ENCODE data around the gene NEGR1.

NEGR1 gene

GRCh38 chr1:72015006-72015405 is 267.3 kb downstream of the NEGR1 start:
- DNase-seq = no peak

GRCh38 chr1:72013161-72013560 is 269.2 kb downstream of the NEGR1 start:
- no peak for DNase-seq

DNA sequence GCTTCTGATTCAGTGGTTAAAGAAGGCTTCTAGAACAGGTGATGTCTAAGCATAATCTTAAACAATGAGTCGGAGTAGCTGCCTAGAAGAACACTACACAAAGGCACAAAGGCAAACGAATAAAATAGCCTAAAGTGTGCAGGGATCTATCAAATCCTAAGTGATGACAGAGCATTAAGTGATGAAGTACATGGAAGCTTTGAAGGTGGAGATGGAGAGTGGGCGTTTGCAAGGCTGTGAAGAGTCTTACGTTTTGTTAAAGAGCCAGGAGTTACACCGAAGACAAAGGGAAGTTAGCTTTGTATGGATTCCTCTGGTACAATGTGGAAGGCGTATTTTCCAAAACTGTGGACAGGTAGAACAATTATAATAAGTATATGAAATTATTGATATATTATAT is 270.6 kb downstream of the NEGR1 start:
- no peak for DNase-seq

- DNase-seq = no peak
Observed at GRCh38 chr1:72010094-72010431, 272.3 kb downstream of the NEGR1 start.

GRCh38 chr1:72009173-72010093 is 272.9 kb downstream of the NEGR1 start:
- no peak for DNase-seq

GRCh38 chr1:72007312-72007711 is 275.0 kb downstream of the NEGR1 start:
- DNase-seq = no peak

- peak; percentile 32 for DNase-seq
Observed at GRCh38 chr1:72006092-72006491, 276.2 kb downstream of the NEGR1 start.

DNA sequence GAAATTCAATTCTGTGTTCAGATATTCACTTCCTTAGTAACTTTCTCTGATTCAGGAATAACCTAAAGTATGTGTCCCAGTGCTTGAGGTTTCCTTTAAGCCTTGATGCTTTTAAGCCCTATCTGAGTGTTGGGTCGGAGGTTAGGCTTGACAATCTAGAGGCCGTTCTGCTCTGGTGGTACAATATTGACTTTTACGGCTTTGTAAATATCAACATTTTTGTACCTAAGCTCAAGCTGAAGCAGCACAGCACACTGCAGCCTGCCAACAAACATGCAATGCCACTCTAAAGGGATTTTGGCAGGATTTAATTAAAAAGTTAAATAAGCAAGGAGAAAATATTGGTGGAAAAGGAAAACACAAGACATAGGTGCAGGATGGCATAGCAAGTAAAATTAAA is 279.2 kb downstream of the NEGR1 start:
- DNase-seq = no peak

- peak; percentile 33 for DNase-seq
Observed at GRCh38 chr1:72000809-72001208, 281.5 kb downstream of the NEGR1 start.

DNA sequence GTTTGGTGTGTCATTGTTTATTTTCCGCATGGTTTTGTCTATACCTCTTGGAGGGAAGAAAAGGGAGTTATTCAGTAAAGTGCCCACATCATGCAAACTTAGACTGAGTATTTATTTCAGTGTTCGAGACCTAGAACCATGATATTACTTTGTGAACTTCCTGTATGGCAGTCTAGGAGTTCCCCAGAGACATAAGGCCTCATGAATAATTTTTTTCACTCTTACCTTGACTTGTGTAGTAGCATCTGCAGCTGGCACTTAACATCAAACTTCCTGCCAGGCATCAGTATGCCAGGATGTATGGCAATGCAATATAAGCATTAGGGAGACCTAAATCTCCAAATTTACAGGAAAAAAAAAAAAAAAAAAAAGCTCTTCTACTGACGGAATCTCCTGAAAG is 287.7 kb downstream of the NEGR1 start:
- no peak for DNase-seq

- no peak for DNase-seq
Observed at GRCh38 chr1:71987181-71987580, 295.2 kb downstream of the NEGR1 start.

DNA sequence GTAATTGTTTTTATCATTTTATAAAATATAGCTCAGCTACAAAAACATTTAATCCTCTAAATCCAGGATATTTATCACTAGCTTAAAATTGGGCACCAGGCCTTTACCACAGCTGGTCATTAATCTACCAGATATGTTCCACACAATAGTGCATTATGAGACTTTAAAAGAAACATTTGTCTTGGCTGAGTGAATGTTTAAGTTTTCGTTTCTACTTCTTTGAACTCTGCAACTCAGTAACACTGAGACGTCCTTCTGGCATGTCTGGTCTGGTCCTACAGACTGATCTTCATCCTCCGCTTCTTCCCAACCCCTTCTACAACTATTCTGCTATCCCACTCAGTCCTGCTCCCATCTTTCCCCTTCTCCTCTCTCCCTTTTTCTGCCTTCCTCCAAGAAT is 296.2 kb downstream of the NEGR1 start:
- no peak for DNase-seq

DNA sequence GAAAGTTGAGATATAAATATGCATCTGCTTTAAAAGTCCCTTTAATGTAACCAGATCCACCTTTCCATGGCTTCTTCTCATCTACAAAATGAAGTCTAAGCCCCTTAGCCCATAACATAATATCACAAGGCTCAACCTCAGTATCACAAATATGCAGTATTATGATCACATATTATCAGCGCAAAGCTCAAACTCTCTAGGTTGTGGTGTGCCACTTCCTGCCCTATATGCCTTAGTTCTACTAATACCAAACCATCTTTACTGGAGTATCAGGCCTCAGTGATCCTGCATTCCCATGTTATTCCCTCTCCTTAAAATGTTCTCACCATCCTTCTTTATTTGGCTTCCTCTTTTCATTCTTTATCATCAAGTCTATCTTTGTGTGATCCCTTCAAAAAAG is 301.8 kb downstream of the NEGR1 start:
- DNase-seq = no peak

GRCh38 chr1:71979882-71980281 is 302.5 kb downstream of the NEGR1 start:
- no peak for DNase-seq

- no peak for DNase-seq
Observed at GRCh38 chr1:71967670-71968069, 314.7 kb downstream of the NEGR1 start.

DNA sequence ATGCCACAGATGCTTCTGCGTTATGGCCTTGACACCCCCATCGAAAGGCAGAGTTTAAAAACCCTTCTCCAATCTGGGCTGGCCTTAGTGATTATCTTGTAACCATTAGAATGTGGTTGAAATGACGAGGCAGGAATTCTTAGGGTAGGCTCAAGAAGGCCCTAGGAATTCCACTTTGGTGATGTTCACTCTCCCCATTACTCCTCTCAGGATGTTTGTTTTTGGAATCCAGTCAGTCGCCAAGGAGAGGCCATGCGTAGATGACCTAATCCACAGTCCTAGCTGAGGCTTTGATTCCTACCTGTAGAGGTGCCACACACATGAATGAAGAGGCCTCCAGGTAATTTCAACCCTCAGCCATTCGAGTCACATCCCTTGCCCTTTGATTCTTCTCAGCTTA is 318.2 kb downstream of the NEGR1 start:
- DNase-seq = no peak

DNA sequence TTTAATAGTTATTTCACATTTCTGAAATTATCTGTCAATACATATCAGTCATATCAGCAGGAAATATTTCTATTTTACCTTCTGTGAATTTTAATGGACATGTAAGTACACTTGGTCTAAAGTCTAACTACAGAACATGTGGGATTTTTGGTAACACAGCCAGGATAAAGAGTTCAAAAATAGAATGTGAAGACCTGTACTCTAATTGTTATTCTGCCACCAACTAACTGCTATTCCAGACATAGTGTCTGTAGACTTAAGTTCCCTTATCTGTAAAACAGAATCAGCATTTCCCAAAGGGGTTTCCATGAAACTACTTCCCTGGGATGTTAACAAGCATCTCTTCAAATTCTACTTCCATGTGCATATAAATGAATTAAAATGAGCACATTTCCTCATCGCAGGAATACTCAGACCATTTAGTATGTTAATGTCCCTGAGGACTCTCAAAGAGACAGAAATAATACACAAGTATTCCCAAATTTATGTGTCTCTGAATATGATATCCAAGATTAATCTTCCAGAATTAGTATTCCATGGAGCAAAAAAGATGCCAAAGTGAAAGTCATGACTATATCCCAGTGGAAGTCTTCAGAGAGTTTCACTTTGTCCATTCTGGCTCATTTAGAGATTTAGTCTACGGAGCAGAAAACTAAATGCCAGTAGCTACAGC is 325.6 kb downstream of the NEGR1 start:
- no peak for DNase-seq

GRCh38 chr1:71950579-71950978 is 331.8 kb downstream of the NEGR1 start:
- DNase-seq = no peak

DNA sequence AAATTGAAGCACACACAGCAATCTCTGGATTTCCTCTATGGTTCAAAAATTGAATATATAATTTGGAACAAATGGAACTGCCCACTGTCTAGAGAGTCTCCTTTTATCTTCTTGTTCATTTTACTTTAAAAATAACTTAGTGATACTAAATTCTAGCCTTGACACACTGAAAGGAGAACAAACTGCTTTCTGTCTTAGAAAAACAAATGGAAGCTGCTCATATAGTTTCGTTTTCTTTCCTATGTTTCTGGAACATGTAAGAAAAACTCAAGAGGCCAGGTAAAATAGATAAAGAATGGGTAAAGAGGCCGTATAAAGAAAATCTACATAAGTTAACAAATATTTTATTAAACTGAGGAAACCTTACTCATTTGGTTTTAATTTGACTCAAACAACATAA is 332.7 kb downstream of the NEGR1 start:
- no peak for DNase-seq

DNA sequence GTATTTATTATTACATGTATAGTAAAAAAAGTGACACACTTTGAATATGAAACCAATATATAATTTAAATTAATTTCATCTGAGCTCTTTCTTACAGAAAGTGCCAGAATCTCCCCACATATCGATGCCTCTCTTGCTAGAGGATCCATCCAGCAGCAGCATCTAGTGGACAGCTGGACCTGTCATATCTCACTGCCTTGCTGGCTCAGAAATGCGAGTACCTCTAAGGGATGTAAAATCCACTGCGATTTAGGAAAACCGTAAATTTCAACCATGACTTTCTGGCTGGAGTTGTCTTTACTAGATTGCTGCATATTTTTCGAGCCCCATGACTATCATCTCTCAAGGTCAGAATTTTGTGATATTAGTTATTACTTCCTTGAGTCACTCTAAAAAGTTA is 333.8 kb downstream of the NEGR1 start:
- no peak for DNase-seq

GRCh38 chr1:71944006-71944405 is 338.3 kb downstream of the NEGR1 start:
- DNase-seq = peak; percentile 2

DNA sequence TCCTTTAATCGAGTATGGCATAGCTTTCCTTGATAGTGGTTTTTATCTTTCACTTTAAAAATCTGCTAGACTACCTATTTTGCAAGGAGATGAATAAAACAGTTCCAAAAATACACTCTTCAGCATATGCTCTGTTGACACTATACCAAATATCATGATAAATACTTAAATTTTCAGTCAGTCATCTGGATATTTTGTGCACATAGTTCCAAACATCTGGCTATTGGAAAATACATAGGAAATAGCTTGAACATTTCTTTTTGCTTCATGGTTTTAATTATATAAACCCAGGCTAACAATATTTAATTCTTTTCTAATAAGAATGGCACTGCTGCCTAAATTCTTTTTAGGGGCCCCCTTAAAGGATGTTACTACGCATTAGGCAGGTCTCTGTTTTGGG is 342.1 kb downstream of the NEGR1 start:
- no peak for DNase-seq

DNA sequence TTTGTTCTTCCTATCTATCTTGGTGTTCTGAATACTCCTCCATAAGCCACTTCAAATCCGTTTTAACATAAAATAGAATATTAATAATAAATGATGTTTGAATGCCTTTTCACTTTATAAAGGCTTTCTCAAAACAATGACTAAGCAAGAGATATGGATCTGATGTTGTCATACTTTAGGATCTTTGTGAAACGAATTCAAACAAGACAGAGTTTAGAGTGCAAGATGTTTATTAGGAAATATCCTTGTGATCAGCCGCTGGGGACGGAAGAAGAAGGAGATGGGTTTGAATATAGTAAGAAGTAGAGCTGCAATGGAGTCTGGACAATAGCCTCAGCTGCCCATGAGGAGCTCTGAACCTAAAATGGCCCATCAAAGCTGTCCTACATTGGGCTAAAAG is 351.8 kb downstream of the NEGR1 start:
- no peak for DNase-seq

DNA sequence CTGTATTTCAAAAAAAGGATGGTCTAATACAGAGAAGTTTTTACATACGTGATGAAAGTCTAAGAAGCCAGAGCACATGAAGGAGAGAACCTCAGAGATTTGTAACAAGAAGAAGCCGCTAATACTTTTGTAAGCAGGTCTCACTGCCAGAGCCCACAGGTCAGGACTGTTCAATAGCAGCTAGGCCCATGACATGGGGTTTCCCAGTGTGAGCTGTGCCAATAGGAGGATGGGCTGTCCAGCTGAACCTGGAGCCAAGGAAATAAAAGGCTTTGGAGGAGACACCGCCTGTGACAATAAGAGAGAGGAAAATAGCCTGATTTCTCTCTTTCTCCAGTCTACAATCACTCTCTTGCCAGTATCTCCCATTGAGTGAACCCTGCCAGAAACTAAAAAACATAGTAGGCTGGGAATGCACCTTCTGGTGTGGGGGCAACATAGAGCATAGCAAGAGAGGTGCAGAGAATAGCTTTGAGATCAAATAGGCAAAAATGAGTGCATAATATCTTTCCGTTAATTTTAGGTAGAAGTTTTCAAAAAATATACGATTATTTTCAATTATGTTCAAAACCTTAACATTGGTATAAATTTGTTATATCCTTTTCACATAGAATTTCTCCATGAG is 360.3 kb downstream of the NEGR1 start:
- DNase-seq = no peak
